Measurements from ENCODE around the gene CXCL10.
"Not testable (repeated sequence)": the region's sequence is repeated elsewhere in the genome, so short reads cannot be mapped to it uniquely, and the experiment has no call there.

Gene CXCL10

DNA sequence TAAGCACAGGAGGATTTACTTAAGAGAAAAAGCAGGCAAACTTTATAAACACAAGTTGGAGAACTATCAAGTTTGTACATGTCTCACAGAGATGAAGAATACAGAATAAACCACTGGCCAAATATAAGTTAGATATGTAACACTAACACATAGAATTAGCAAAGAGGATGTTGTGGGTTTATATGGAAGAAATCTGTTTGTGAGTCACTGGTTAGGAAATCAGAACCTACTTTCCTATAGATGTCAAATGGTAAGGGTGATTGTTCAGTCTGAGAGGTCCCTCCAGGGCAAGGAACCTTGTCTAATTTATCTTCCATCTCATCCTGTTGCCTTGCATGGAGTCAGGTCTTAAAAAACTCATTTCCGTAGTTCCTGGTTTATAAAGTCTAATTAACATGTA is 36.5 kb upstream of the CXCL10 start:
- H3K4me3 ChIP-seq (ENCODE audit: low read depth, low read length) = no peak overlapping the region
- TF ChIP-seq CTCF (IDR thresholded peaks at IDR 0.05; ENCODE audit: control insufficient read depth, extremely low read depth, insufficient read depth) = no peak
- DNase-seq (ENCODE audit: low read depth) = no peak

DNA sequence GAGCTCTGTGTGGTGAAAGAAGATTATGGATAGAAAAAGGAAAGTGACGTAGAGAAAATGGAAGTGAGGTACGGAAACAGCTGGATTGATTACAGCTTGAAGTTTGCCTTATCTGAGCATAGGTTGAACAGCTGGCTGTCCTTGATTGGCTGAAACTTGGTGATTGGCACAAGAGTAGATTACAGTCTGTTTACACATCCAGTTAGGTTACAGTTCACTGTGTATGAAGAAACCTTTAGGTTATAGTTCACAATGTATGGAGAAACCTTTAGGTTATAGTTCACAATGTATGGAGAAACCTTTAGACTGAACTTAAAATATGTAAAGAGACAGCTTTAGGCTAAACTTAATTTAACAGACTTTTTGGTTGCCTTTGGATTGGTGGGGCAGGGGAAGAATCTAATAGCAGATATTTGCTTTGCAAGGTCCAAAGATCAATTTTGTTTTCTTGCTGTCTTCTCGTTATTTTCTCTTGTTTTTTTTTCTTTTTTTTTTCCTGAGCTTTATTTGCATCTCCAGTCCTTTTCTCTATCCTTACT is 35.7 kb upstream of the CXCL10 start:
- TF ChIP-seq CTCF (IDR thresholded peaks at IDR 0.05; ENCODE audit: control insufficient read depth, extremely low read depth, insufficient read depth) = no peak
- no peak overlapping the region for H3K4me3 ChIP-seq (ENCODE audit: low read depth, low read length)
- no peak for DNase-seq (ENCODE audit: low read depth)

- no peak overlapping the region for H3K4me3 ChIP-seq (ENCODE audit: low read depth, low read length)
- DNase-seq (ENCODE audit: low read depth) = no peak
- TF ChIP-seq CTCF (IDR thresholded peaks at IDR 0.05; ENCODE audit: control insufficient read depth, extremely low read depth, insufficient read depth) = no peak
Observed at GRCh38 chr4:76058302-76058701, 35.0 kb upstream of the CXCL10 start.

DNA sequence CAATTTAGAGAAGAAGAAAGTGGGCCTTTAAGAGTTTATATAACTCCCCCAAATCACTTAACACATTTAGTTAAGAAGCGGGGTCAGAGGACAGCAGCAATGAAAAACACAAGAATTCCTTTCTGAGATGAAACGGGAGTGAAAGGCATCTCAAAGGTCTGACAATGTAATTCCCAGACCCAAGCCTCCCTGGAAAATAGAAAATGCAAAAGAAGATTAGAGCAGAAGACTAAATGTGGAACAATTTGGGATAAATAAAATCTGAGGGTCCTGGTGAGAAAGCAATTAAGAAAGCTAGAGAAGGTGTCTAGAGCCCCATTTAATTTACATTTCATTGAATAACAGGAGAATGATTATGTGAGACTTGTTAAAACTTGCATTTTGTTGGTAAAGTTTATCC is 32.1 kb upstream of the CXCL10 start:
- no peak for TF ChIP-seq CTCF (IDR thresholded peaks at IDR 0.05; ENCODE audit: control insufficient read depth, extremely low read depth, insufficient read depth)
- H3K4me3 ChIP-seq (ENCODE audit: low read depth, low read length) = no peak overlapping the region
- no peak for DNase-seq (ENCODE audit: low read depth)

DNA sequence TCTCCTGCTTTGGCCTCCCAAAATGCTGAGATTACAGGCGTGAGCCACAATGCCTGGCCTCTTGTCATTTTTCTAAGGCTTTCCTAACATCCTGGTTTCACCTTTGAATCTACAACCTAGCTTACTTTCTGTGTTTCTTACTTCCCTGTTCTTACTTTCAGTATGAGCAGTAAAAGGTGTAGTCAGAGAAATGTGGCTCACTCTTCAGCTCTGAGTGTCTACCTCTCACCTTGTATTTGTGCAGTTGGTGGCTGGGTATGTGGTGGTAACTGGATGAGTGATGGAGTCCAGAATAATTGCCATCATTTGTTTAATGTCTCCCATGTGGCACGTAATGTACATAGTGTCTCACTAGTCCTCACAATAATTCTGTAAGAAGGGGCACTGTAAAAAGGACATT is 31.7 kb upstream of the CXCL10 start:
- DNase-seq (ENCODE audit: low read depth) = no peak
- no peak for TF ChIP-seq CTCF (IDR thresholded peaks at IDR 0.05; ENCODE audit: control insufficient read depth, extremely low read depth, insufficient read depth)
- H3K4me3 ChIP-seq (ENCODE audit: low read depth, low read length) = no peak overlapping the region

- DNase-seq (ENCODE audit: low read depth) = no peak
- no peak overlapping the region for H3K4me3 ChIP-seq (ENCODE audit: low read depth, low read length)
- no peak for TF ChIP-seq CTCF (IDR thresholded peaks at IDR 0.05; ENCODE audit: control insufficient read depth, extremely low read depth, insufficient read depth)
Observed at GRCh38 chr4:76053730-76054129, 30.4 kb upstream of the CXCL10 start.

- not testable (repeated sequence) for H3K4me3 ChIP-seq (ENCODE audit: low read depth, low read length); DNase-seq (ENCODE audit: low read depth)
Observed at GRCh38 chr4:76050560-76051050, 27.3 kb upstream of the CXCL10 start.

DNA sequence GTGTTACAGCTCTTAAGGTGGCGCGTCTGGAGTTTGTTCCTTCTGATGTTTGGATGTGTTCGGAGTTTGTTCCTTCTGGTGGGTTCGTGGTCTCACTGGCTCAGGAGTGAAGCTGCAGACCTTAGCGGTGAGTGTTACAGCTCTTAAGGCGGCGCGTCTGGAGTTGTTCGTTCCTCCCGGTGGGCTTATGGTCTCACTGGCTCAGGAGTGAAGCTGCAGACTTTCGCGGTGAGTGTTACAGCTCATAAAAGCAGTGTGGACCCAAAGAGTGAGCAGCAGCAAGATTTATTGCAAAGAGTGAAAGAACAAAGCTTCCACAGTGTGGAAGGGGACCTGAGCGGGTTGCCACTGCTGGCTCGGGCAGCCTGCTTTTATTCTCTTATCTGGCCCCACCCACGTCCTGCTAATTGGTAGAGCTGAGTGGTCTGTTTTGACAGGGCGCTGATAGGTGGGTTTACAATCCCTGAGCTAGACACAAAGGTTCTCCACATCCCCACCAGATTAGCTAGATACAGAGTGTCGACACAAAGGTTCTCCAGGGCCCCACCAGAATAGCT is 26.6 kb upstream of the CXCL10 start:
- not testable (repeated sequence) for H3K4me3 ChIP-seq (ENCODE audit: low read depth, low read length); DNase-seq (ENCODE audit: low read depth)

GRCh38 chr4:76044686-76045085 is 21.4 kb upstream of the CXCL10 start:
- H3K4me3 ChIP-seq (ENCODE audit: low read depth, low read length); DNase-seq (ENCODE audit: low read depth): not testable (repeated sequence)

GRCh38 chr4:76043306-76043705 is 20.0 kb upstream of the CXCL10 start:
- not testable (repeated sequence) for H3K4me3 ChIP-seq (ENCODE audit: low read depth, low read length); DNase-seq (ENCODE audit: low read depth)

- DNase-seq (ENCODE audit: low read depth) = not testable (repeated sequence)
Observed at GRCh38 chr4:76042241-76042998, 19.1 kb upstream of the CXCL10 start.

More at GRCh38 chr4:76042241-76042998, 19.1 kb upstream of the CXCL10 start:
- H3K4me3 ChIP-seq (ENCODE audit: low read depth, low read length) = not testable (repeated sequence)

Measured in LNCaP clone FGC (cell line).